ENCODE measurements around the gene GRAMD1A. TPM values are rescaled to one million over a fixed set of nuclear protein-coding genes. Genes with fewer than 3 reads are reported as not detected.

The GRAMD1A gene
- polyA plus RNA-seq, 1 of the 3 experiments (the other 2 are of a cell fraction) = 81.9 TPM

DNA sequence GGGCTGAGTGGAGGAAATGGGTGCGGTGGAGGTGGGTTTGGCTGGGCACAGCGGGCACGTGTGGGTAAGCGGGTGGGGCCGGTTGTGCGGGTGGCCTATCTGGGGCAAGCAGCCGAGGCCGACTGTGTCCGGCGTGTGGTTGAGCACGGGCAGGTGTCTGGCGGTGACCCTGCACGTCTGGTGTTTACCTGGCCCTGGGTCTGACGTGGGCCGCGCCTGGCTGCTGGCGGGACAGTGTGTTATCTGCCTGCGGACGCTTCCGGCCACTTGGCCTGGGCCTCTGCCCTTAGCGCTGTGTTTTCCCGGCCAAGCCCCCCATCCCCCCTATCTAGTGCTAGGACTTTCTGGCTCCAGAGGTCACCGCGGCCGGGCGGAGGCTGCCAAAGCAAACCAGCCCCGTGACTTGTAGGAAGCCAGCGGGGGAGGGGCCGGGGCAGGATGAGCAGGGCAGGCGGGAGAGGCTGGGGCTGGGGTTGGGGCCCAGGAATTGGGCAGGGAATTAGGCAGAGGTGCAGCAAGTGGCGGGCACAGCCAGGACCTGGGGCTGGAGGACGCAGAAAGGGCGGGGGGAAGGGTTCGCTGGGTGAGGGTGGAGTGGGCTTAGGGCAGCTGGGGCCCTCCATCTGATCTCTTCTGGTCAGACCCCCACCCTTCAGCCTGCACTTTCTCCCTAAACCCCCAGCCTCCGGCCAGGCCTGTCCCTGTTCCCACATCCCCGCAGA, 40.9 kb downstream of the GRAMD1A start:
- DNase-seq = no peak
- no peak for TF ChIP-seq JUND (IDR thresholded peaks at IDR 0.05)
- TF ChIP-seq, protein P1, sequence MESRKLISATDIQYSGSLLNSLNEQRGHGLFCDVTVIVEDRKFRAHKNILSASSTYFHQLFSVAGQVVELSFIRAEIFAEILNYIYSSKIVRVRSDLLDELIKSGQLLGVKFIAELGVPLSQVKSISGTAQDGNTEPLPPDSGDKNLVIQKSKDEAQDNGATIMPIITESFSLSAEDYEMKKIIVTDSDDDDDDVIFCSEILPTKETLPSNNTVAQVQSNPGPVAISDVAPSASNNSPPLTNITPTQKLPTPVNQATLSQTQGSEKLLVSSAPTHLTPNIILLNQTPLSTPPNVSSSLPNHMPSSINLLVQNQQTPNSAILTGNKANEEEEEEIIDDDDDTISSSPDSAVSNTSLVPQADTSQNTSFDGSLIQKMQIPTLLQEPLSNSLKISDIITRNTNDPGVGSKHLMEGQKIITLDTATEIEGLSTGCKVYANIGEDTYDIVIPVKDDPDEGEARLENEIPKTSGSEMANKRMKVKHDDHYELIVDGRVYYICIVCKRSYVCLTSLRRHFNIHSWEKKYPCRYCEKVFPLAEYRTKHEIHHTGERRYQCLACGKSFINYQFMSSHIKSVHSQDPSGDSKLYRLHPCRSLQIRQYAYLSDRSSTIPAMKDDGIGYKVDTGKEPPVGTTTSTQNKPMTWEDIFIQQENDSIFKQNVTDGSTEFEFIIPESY (IDR thresholded peaks at IDR 0.05; ENCODE audit: borderline replicate concordance, low read depth) = no peak
- CTCF ChIA-PET = no interaction called here

DNA sequence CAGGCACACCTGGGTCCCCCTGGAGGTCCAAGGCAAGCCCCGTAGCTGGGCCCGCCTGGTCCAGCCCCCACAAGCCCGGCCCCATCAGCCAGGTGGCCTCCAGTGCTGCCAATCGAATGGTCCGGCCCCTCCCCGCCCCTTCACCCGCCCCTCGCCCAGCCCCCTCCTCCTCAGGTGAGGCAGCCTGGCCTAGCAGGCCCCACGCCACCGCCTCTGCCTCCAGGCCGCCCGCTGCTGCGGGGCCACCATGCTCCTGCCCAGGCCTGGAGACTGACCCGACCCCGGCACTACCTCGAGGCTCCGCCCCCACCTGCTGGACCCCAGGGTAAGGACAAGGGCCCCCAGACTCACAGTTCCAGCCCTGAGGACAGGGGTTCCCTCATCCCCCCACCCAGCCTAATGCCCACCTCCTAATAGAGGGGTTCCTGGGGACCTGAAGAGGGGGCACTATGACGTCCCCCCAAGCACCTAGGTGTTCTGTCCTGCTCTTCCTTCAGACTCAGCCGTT, 41.5 kb downstream of the GRAMD1A start, which contains the start of gene HPN:
TSS of gene HPN (plus strand) at position 174 of the 508 bp plus-strand sequence. CDS start 786 bp downstream, outside the sequence.
- Histone ChIP-seq H3K9me3 (no peaks in the 10 kb centered on the region), H4K20me1 (ENCODE audit: insufficient read depth) (no peaks in the 10 kb centered on the region), H3F3A (replicated peaks; ENCODE audit: insufficient read depth) (no peaks in the 10 kb centered on the region), H3K36me3 (replicated peaks in 1 of 2; ENCODE audit: control insufficient read depth in 1 of 2, insufficient read depth in 2 of 2, low read length in 1 of 2) (no peaks in the 10 kb centered on the region), H3K4me1 (ENCODE audit: control insufficient read depth in 1 of 2, insufficient read depth in 2 of 2, low read depth in 1 of 2, low read length in 1 of 2) (no peaks in the 10 kb centered on the region), H3K79me2 (ENCODE audit: insufficient read depth) (no peaks in the 10 kb centered on the region), H3K27ac (ENCODE audit: low read depth in 2 of 2, low read length in 1 of 2) (no peak within 1 kb of the TSS), H3K9me2 (no peaks in the 10 kb centered on the region), H3K4me3 (ENCODE audit: low read depth in 2 of 2, low read length in 1 of 2) (no peak within 1 kb of the TSS), H3K4me2 (no peak within 1 kb of the TSS), H2AFZ (ENCODE audit: low read depth) (no peak within 1 kb of the TSS), H3K27me3 (ENCODE audit: insufficient read depth) (no peaks in the 10 kb centered on the region), H3K9ac (no peak within 1 kb of the TSS)
- DNase-seq = no peak
- WGBS (ENCODE audit: low lambda C conversion rate) = 60% methylated on average over 12 of the region's 19 CpGs
- CTCF ChIA-PET = interaction anchor here (4.2 kb wide), 1 partner anchor 14 kb away, joined by 86 read pairs; no protein-coding TSS in a partner anchor
- POLR2A ChIA-PET = no interaction called here
- TF ChIP-seq RAD21 (IDR thresholded peaks at IDR 0.05; ENCODE audit: low read length) = no peak
- TF ChIP-seq EZH2phosphoT487 (IDR thresholded peaks at IDR 0.05; ENCODE audit: borderline replicate concordance, low read depth) = no peak
- TF ChIP-seq CTCF (IDR thresholded peaks at IDR 0.05) = no peak
- TF ChIP-seq TAF1 (IDR thresholded peaks at IDR 0.05; ENCODE audit: borderline replicate concordance, low read depth, low read length) = no peak
- TF ChIP-seq ELF1 (IDR thresholded peaks at IDR 0.05) = no peak
- no peak for TF ChIP-seq POLR2AphosphoS5 (IDR thresholded peaks at IDR 0.05; ENCODE audit: low read depth, low read length)
- TF ChIP-seq SMC3 (IDR thresholded peaks at IDR 0.05; ENCODE audit: low read depth, low read length) = no peak
- TF ChIP-seq, protein P1 (IDR thresholded peaks at IDR 0.05; ENCODE audit: borderline replicate concordance, low read depth) = no peak
- TF ChIP-seq RCOR1 (IDR thresholded peaks at IDR 0.05; ENCODE audit: low read length) = no peak
- TF ChIP-seq SIN3A (IDR thresholded peaks at IDR 0.05; ENCODE audit: borderline replicate concordance, low read depth, low read length) = no peak
- TF ChIP-seq, protein P2, sequence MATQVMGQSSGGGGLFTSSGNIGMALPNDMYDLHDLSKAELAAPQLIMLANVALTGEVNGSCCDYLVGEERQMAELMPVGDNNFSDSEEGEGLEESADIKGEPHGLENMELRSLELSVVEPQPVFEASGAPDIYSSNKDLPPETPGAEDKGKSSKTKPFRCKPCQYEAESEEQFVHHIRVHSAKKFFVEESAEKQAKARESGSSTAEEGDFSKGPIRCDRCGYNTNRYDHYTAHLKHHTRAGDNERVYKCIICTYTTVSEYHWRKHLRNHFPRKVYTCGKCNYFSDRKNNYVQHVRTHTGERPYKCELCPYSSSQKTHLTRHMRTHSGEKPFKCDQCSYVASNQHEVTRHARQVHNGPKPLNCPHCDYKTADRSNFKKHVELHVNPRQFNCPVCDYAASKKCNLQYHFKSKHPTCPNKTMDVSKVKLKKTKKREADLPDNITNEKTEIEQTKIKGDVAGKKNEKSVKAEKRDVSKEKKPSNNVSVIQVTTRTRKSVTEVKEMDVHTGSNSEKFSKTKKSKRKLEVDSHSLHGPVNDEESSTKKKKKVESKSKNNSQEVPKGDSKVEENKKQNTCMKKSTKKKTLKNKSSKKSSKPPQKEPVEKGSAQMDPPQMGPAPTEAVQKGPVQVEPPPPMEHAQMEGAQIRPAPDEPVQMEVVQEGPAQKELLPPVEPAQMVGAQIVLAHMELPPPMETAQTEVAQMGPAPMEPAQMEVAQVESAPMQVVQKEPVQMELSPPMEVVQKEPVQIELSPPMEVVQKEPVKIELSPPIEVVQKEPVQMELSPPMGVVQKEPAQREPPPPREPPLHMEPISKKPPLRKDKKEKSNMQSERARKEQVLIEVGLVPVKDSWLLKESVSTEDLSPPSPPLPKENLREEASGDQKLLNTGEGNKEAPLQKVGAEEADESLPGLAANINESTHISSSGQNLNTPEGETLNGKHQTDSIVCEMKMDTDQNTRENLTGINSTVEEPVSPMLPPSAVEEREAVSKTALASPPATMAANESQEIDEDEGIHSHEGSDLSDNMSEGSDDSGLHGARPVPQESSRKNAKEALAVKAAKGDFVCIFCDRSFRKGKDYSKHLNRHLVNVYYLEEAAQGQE (IDR thresholded peaks at IDR 0.05; ENCODE audit: low read depth, low read length) = no peak
- TF ChIP-seq FOSL2 (IDR thresholded peaks at IDR 0.05; ENCODE audit: borderline replicate concordance, low read depth) = no peak

More for the DNA sequence above, 40.9 kb downstream of the GRAMD1A start:
- no peaks in the 10 kb centered on the region for H4K20me1 ChIP-seq (ENCODE audit: insufficient read depth)
- H3K4me3 ChIP-seq (ENCODE audit: low read depth in 2 of 2, low read length in 1 of 2) = no peak overlapping the region
- H3F3A ChIP-seq (replicated peaks; ENCODE audit: insufficient read depth) = no peaks in the 10 kb centered on the region
- no peak overlapping the region for H3K27ac ChIP-seq (ENCODE audit: low read depth in 2 of 2, low read length in 1 of 2)
- H3K27me3 ChIP-seq (ENCODE audit: insufficient read depth) = no peaks in the 10 kb centered on the region
- H3K9ac ChIP-seq = no peak overlapping the region
- no peak overlapping the region for H2AFZ ChIP-seq (ENCODE audit: low read depth)
- POLR2A ChIA-PET = no interaction called here
- H3K4me1 ChIP-seq (ENCODE audit: control insufficient read depth in 1 of 2, insufficient read depth in 2 of 2, low read depth in 1 of 2, low read length in 1 of 2) = no peaks in the 10 kb centered on the region
- H3K36me3 ChIP-seq (replicated peaks in 1 of 2; ENCODE audit: control insufficient read depth in 1 of 2, insufficient read depth in 2 of 2, low read length in 1 of 2) = no peaks in the 10 kb centered on the region
- H3K9me3 ChIP-seq = no peaks in the 10 kb centered on the region
- H3K4me2 ChIP-seq = no peak overlapping the region
- H3K9me2 ChIP-seq = no peaks in the 10 kb centered on the region
- H3K79me2 ChIP-seq (ENCODE audit: insufficient read depth) = no peaks in the 10 kb centered on the region
- 80% methylated on average over 27 of the region's 36 CpGs for WGBS (ENCODE audit: low lambda C conversion rate)

Measured in SK-N-SH (cell line).